Measurements from ENCODE around the gene POLR2C. TPM values are rescaled to one million over a fixed set of nuclear protein-coding genes. Genes with fewer than 3 reads are reported as not detected.

Gene POLR2C
- total and polyA plus RNA-seq, 2 of the 13 experiments (the other 11 are each of a cell fraction or from before 2014, with no cell fraction given), result 104 to 216 TPM

DNA sequence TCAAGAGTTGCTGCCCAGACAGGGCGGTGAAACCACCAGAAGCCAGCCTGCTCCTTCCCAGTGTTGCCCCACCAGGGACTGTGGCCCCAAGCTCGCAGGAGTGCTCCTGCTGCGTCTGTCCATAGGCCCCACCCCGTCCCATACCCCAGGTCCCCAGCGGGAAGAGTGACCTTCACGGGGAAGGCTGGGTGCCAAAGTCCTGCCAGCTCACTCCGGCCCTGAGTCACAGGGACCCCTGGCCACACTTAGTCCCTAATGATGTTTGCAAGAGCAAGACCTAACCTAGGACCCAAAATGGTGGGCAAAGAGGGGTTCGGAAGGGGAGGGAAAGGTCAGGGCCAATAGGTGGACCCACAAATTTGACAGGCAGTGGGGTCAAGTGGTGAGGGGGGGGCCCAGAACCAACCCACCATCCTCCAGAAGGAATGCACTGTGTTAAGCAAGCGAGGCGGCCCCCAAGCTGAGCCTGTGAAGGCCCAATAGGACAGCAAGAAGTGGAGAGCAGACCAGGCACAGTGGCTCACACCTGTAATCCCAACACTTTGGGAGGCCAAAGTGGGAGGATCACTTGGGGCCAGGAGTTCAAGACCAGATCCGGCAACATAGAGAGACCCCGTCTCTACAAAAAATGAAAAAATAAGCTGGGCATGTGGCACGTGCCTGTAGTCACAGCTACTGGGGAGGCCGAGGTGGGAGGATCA, 20.5 kb downstream of the POLR2C start (continued):
- TF ChIP-seq HOXD1 (CRISPR knock-in tag; IDR thresholded peaks at IDR 0.05) (no peak; the same call in none of the 2 replicates), ZNF644 (CRISPR knock-in tag; IDR thresholded peaks at IDR 0.05; ENCODE audit: low read depth) (peak; percentile 38; the same call in 1 of the 2 replicates), ZNF335 (CRISPR knock-in tag; IDR thresholded peaks at IDR 0.05) (peak; percentile 34; the same call in 1 of the 2 replicates), ZNF572 (CRISPR knock-in tag; IDR thresholded peaks at IDR 0.05) (peak; percentile 84; the same call in 1 of the 2 replicates), ZNF563 (CRISPR knock-in tag; IDR thresholded peaks at IDR 0.05) (peak; percentile 74; the same call in 1 of the 2 replicates), SP1 (IDR thresholded peaks at IDR 0.05) (no peak), SP1 (CRISPR knock-in tag; IDR thresholded peaks at IDR 0.05) (no peak), SPEN (CRISPR knock-in tag; IDR thresholded peaks at IDR 0.05; ENCODE audit: low read depth) (peak; percentile 76), ZNF180 (CRISPR knock-in tag; IDR thresholded peaks at IDR 0.05; ENCODE audit: borderline replicate concordance, low read depth) (no peak), ZNF788 (CRISPR knock-in tag; IDR thresholded peaks at IDR 0.05; ENCODE audit: borderline replicate concordance) (peak; percentile 77; the same call in 1 of the 2 replicates), RARA (CRISPR knock-in tag; IDR thresholded peaks at IDR 0.05) (peak; percentile 80), GATAD1 (CRISPR knock-in tag; IDR thresholded peaks at IDR 0.05) (peak; percentile 60; the same call in 1 of the 2 replicates), MEIS2 (CRISPR knock-in tag; IDR thresholded peaks at IDR 0.05) (peak; percentile 60; the same call in 1 of the 2 replicates), SP4 (CRISPR knock-in tag; IDR thresholded peaks at IDR 0.05) (peak; percentile 71), REPIN1 (CRISPR knock-in tag; IDR thresholded peaks at IDR 0.05; ENCODE audit: borderline replicate concordance, low read depth) (peak; percentile 91), IRF2 (CRISPR knock-in tag; IDR thresholded peaks at IDR 0.05) (0 out of 2 replicates have a peak, but pooled peaks have one; percentile 11), ZSCAN31 (CRISPR knock-in tag; IDR thresholded peaks at IDR 0.05; ENCODE audit: low read depth) (no peak; the same call in 1 of the 2 replicates)
- TF ChIP-seq, protein P1, sequence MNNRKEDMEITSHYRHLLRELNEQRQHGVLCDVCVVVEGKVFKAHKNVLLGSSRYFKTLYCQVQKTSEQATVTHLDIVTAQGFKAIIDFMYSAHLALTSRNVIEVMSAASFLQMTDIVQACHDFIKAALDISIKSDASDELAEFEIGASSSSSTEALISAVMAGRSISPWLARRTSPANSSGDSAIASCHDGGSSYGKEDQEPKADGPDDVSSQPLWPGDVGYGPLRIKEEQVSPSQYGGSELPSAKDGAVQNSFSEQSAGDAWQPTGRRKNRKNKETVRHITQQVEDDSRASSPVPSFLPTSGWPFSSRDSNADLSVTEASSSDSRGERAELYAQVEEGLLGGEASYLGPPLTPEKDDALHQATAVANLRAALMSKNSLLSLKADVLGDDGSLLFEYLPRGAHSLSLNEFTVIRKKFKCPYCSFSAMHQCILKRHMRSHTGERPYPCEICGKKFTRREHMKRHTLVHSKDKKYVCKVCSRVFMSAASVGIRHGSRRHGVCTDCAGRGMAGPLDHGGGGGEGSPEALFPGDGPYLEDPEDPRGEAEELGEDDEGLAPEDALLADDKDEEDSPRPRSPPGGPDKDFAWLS (CRISPR knock-in tag; IDR thresholded peaks at IDR 0.05; ENCODE audit: borderline replicate concordance), result peak; percentile 98
- TF ChIP-seq, protein P2, sequence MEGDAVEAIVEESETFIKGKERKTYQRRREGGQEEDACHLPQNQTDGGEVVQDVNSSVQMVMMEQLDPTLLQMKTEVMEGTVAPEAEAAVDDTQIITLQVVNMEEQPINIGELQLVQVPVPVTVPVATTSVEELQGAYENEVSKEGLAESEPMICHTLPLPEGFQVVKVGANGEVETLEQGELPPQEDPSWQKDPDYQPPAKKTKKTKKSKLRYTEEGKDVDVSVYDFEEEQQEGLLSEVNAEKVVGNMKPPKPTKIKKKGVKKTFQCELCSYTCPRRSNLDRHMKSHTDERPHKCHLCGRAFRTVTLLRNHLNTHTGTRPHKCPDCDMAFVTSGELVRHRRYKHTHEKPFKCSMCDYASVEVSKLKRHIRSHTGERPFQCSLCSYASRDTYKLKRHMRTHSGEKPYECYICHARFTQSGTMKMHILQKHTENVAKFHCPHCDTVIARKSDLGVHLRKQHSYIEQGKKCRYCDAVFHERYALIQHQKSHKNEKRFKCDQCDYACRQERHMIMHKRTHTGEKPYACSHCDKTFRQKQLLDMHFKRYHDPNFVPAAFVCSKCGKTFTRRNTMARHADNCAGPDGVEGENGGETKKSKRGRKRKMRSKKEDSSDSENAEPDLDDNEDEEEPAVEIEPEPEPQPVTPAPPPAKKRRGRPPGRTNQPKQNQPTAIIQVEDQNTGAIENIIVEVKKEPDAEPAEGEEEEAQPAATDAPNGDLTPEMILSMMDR (CRISPR knock-in tag; IDR thresholded peaks at IDR 0.05), result peak; percentile 23; the same call in 1 of the 2 replicates
- TF ChIP-seq, protein P3, sequence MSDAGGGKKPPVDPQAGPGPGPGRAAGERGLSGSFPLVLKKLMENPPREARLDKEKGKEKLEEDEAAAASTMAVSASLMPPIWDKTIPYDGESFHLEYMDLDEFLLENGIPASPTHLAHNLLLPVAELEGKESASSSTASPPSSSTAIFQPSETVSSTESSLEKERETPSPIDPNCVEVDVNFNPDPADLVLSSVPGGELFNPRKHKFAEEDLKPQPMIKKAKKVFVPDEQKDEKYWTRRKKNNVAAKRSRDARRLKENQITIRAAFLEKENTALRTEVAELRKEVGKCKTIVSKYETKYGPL (CRISPR knock-in tag; IDR thresholded peaks at IDR 0.05), result no peak
- TF ChIP-seq, protein P4, sequence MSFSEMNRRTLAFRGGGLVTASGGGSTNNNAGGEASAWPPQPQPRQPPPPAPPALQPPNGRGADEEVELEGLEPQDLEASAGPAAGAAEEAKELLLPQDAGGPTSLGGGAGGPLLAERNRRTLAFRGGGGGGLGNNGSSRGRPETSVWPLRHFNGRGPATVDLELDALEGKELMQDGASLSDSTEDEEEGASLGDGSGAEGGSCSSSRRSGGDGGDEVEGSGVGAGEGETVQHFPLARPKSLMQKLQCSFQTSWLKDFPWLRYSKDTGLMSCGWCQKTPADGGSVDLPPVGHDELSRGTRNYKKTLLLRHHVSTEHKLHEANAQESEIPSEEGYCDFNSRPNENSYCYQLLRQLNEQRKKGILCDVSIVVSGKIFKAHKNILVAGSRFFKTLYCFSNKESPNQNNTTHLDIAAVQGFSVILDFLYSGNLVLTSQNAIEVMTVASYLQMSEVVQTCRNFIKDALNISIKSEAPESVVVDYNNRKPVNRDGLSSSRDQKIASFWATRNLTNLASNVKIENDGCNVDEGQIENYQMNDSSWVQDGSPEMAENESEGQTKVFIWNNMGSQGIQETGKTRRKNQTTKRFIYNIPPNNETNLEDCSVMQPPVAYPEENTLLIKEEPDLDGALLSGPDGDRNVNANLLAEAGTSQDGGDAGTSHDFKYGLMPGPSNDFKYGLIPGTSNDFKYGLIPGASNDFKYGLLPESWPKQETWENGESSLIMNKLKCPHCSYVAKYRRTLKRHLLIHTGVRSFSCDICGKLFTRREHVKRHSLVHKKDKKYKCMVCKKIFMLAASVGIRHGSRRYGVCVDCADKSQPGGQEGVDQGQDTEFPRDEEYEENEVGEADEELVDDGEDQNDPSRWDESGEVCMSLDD (CRISPR knock-in tag; IDR thresholded peaks at IDR 0.05; ENCODE audit: borderline replicate concordance), result peak; percentile 98
- TF ChIP-seq, protein P5, sequence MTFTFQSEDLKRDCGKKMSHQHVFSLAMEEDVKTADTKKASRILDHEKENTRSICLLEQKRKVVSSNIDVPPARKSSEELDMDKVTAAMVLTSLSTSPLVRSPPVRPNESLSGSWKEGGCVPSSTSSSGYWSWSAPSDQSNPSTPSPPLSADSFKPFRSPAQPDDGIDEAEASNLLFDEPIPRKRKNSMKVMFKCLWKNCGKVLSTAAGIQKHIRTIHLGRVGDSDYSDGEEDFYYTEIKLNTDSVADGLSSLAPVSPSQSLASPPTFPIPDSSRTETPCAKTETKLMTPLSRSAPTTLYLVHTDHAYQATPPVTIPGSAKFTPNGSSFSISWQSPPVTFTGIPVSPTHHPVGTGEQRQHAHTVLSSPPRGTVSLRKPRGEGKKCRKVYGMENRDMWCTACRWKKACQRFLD (CRISPR knock-in tag; IDR thresholded peaks at IDR 0.05; ENCODE audit: borderline replicate concordance), result peak; percentile 48; the same call in 1 of the 2 replicates
